ENCODE data around the gene FLRT1.
A peak's percentile ranks its signal among the peaks of the same experiment; 100 is the strongest.

The FLRT1 gene

GRCh38 chr11:64005691-64006090, 30.0 kb upstream of the FLRT1 start:
- H3K14ac ChIP-seq (ENCODE audit: low read length): no peak overlapping the region

GRCh38 chr11:64006398-64006797, 29.3 kb upstream of the FLRT1 start:
- Histone ChIP-seq H3K9me3 (ENCODE audit: insufficient read depth, low read depth, low read length) (peaks cover 2% of the 10 kb centered on the region), H3K4me1 (ENCODE audit: control insufficient read depth in 1 of 2, insufficient read depth in 2 of 2, low read length in 2 of 2) (peaks cover 12 to 16% of the 10 kb centered on the region in 2 experiments), H3K27ac (ENCODE audit: low read depth, low read length) (no peak overlapping the region), H3K18ac (ENCODE audit: low read length) (no peak overlapping the region), H2BK12ac (ENCODE audit: low read length) (no peak overlapping the region), H3K9ac (ENCODE audit: low read length) (no peak overlapping the region), H4K8ac (ENCODE audit: low read depth, low read length) (no peak overlapping the region), H2AFZ (ENCODE audit: insufficient read depth, low read length, poor library complexity) (no peak overlapping the region), H3K4ac (ENCODE audit: low read depth, low read length) (no peak overlapping the region), H3K79me1 (ENCODE audit: low read length) (no peaks in the 10 kb centered on the region), H2BK5ac (ENCODE audit: low read depth, low read length, poor library complexity) (no peak overlapping the region), H3K79me2 (ENCODE audit: control insufficient read depth, insufficient read depth, low read length, poor library complexity) (no peaks in the 10 kb centered on the region), H3K14ac (ENCODE audit: low read length) (no peak overlapping the region), H3K4me2 (ENCODE audit: low read length) (no peak overlapping the region), H4K12ac (ENCODE audit: low read depth, low read length) (no peak overlapping the region), H4K91ac (ENCODE audit: low read depth, low read length) (no peak overlapping the region), H3K4me3 (ENCODE audit: low read depth, low read length) (no peak overlapping the region), H3K27me3 (ENCODE audit: insufficient read depth, low read length) (peaks cover 14% of the 10 kb centered on the region), H2AK5ac (ENCODE audit: low read length) (no peak overlapping the region), H3K36me3 (ENCODE audit: control insufficient read depth in 1 of 2, insufficient read depth in 2 of 2, low read length in 2 of 2) (no peaks in the 10 kb centered on the region), H3K23ac (ENCODE audit: low read length) (no peak overlapping the region), H2BK120ac (ENCODE audit: insufficient read depth, low read length, poor library complexity) (no peak overlapping the region)
- no CpG with 5 or more reads among the region's 12 CpGs for WGBS (ENCODE audit: extremely low coverage, insufficient coverage, insufficient read length)
- DNase-seq: no peak

More at GRCh38 chr11:64005691-64006090, 30.0 kb upstream of the FLRT1 start:
- H2AK5ac ChIP-seq (ENCODE audit: low read length): no peak overlapping the region
- H2BK120ac ChIP-seq (ENCODE audit: insufficient read depth, low read length, poor library complexity): no peak overlapping the region
- H2BK5ac ChIP-seq (ENCODE audit: low read depth, low read length, poor library complexity): no peak overlapping the region
- no peak overlapping the region for H3K18ac ChIP-seq (ENCODE audit: low read length)
- no peak for DNase-seq
- H2AFZ ChIP-seq (ENCODE audit: insufficient read depth, low read length, poor library complexity): no peak overlapping the region
- H4K91ac ChIP-seq (ENCODE audit: low read depth, low read length): no peak overlapping the region
- H3K27me3 ChIP-seq (ENCODE audit: insufficient read depth, low read length): peaks cover 14% of the 10 kb centered on the region
- H3K4me3 ChIP-seq (ENCODE audit: low read depth, low read length): no peak overlapping the region
- H3K79me2 ChIP-seq (ENCODE audit: control insufficient read depth, insufficient read depth, low read length, poor library complexity): no peaks in the 10 kb centered on the region
- H3K4ac ChIP-seq (ENCODE audit: low read depth, low read length): no peak overlapping the region
- no peak overlapping the region for H2BK12ac ChIP-seq (ENCODE audit: low read length)
- H3K9me3 ChIP-seq (ENCODE audit: insufficient read depth, low read depth, low read length): peaks cover 2% of the 10 kb centered on the region
- H3K79me1 ChIP-seq (ENCODE audit: low read length): no peaks in the 10 kb centered on the region
- H3K4me2 ChIP-seq (ENCODE audit: low read length): no peak overlapping the region
- H3K9ac ChIP-seq (ENCODE audit: low read length): no peak overlapping the region
- no peak overlapping the region for H4K8ac ChIP-seq (ENCODE audit: low read depth, low read length)
- no peak overlapping the region for H3K27ac ChIP-seq (ENCODE audit: low read depth, low read length)
- no peak overlapping the region for H4K12ac ChIP-seq (ENCODE audit: low read depth, low read length)
- no CpG with 5 or more reads among the region's 4 CpGs for WGBS (ENCODE audit: extremely low coverage, insufficient coverage, insufficient read length)
- peaks cover 12 to 16% of the 10 kb centered on the region in 2 experiments for H3K4me1 ChIP-seq (ENCODE audit: control insufficient read depth in 1 of 2, insufficient read depth in 2 of 2, low read length in 2 of 2)
- H3K23ac ChIP-seq (ENCODE audit: low read length): no peak overlapping the region
- H3K36me3 ChIP-seq (ENCODE audit: control insufficient read depth in 1 of 2, insufficient read depth in 2 of 2, low read length in 2 of 2): no peaks in the 10 kb centered on the region

- peaks cover 14% of the 10 kb centered on the region for H3K27me3 ChIP-seq (ENCODE audit: insufficient read depth, low read length)
- H3K36me3 ChIP-seq (ENCODE audit: control insufficient read depth in 1 of 2, insufficient read depth in 2 of 2, low read length in 2 of 2): no peaks in the 10 kb centered on the region
- no peak overlapping the region for H3K23ac ChIP-seq (ENCODE audit: low read length)
- no peak overlapping the region for H2BK120ac ChIP-seq (ENCODE audit: insufficient read depth, low read length, poor library complexity)
- H2AK5ac ChIP-seq (ENCODE audit: low read length): no peak overlapping the region
- no peaks in the 10 kb centered on the region for H3K79me2 ChIP-seq (ENCODE audit: control insufficient read depth, insufficient read depth, low read length, poor library complexity)
- H3K9ac ChIP-seq (ENCODE audit: low read length): no peak overlapping the region
- no peak overlapping the region for H3K4ac ChIP-seq (ENCODE audit: low read depth, low read length)
- H3K4me2 ChIP-seq (ENCODE audit: low read length): peak overlapping the region; percentile 57
- no peak overlapping the region for H3K27ac ChIP-seq (ENCODE audit: low read depth, low read length)
- no peaks in the 10 kb centered on the region for H3K79me1 ChIP-seq (ENCODE audit: low read length)
- H3K4me1 ChIP-seq (ENCODE audit: control insufficient read depth in 1 of 2, insufficient read depth in 2 of 2, low read length in 2 of 2): peaks cover 12 to 16% of the 10 kb centered on the region in 2 experiments
- H3K4me3 ChIP-seq (ENCODE audit: low read depth, low read length): no peak overlapping the region
- H2BK12ac ChIP-seq (ENCODE audit: low read length): no peak overlapping the region
- no peak overlapping the region for H4K91ac ChIP-seq (ENCODE audit: low read depth, low read length)
- no CpG with 5 or more reads among the region's 27 CpGs for WGBS (ENCODE audit: extremely low coverage, insufficient coverage, insufficient read length)
- no peak overlapping the region for H4K8ac ChIP-seq (ENCODE audit: low read depth, low read length)
- H3K9me3 ChIP-seq (ENCODE audit: insufficient read depth, low read depth, low read length): peaks cover 2% of the 10 kb centered on the region
- DNase-seq: peak in 1 of 2 donors; percentile 36
- no peak overlapping the region for H3K14ac ChIP-seq (ENCODE audit: low read length)
- H2AFZ ChIP-seq (ENCODE audit: insufficient read depth, low read length, poor library complexity): no peak overlapping the region
- no peak overlapping the region for H3K18ac ChIP-seq (ENCODE audit: low read length)
- H4K12ac ChIP-seq (ENCODE audit: low read depth, low read length): no peak overlapping the region
- no peak overlapping the region for H2BK5ac ChIP-seq (ENCODE audit: low read depth, low read length, poor library complexity)
These were observed 28.5 kb upstream of the FLRT1 start for GRCh38 chr11:64007160-64007628.

GRCh38 chr11:64007629-64008282, 28.0 kb upstream of the FLRT1 start:
- Histone ChIP-seq H3K23ac (ENCODE audit: low read length) (no peak overlapping the region), H4K8ac (ENCODE audit: low read depth, low read length) (no peak overlapping the region), H3K4ac (ENCODE audit: low read depth, low read length) (no peak overlapping the region), H4K91ac (ENCODE audit: low read depth, low read length) (no peak overlapping the region), H3K27ac (ENCODE audit: low read depth, low read length) (no peak overlapping the region), H3K9ac (ENCODE audit: low read length) (no peak overlapping the region), H2BK5ac (ENCODE audit: low read depth, low read length, poor library complexity) (no peak overlapping the region), H3K14ac (ENCODE audit: low read length) (no peak overlapping the region), H4K12ac (ENCODE audit: low read depth, low read length) (no peak overlapping the region), H3K4me1 (ENCODE audit: control insufficient read depth in 1 of 2, insufficient read depth in 2 of 2, low read length in 2 of 2) (peaks cover 12 to 16% of the 10 kb centered on the region in 2 experiments), H3K9me3 (ENCODE audit: insufficient read depth, low read depth, low read length) (peaks cover under 1% of the 10 kb centered on the region), H3K79me1 (ENCODE audit: low read length) (no peaks in the 10 kb centered on the region), H2AFZ (ENCODE audit: insufficient read depth, low read length, poor library complexity) (no peak overlapping the region), H2BK12ac (ENCODE audit: low read length) (no peak overlapping the region), H3K36me3 (ENCODE audit: control insufficient read depth in 1 of 2, insufficient read depth in 2 of 2, low read length in 2 of 2) (no peaks in the 10 kb centered on the region), H3K18ac (ENCODE audit: low read length) (no peak overlapping the region), H3K4me2 (ENCODE audit: low read length) (peak overlapping the region; percentile 57), H3K27me3 (ENCODE audit: insufficient read depth, low read length) (peaks cover 14% of the 10 kb centered on the region), H2BK120ac (ENCODE audit: insufficient read depth, low read length, poor library complexity) (no peak overlapping the region), H2AK5ac (ENCODE audit: low read length) (no peak overlapping the region), H3K4me3 (ENCODE audit: low read depth, low read length) (no peak overlapping the region), H3K79me2 (ENCODE audit: control insufficient read depth, insufficient read depth, low read length, poor library complexity) (no peaks in the 10 kb centered on the region)
- peak; percentile 44 to 80 for DNase-seq
- no CpG with 5 or more reads among the region's 40 CpGs for WGBS (ENCODE audit: extremely low coverage, insufficient coverage, insufficient read length)
